K562 (cell line): Measurements from ENCODE around the gene DYNLT4. TPM values are rescaled to one million over a fixed set of nuclear protein-coding genes. Genes with fewer than 3 reads are reported as not detected.
A peak's percentile ranks its signal among the peaks of the same experiment; 100 is the strongest.
"Not testable (repeated sequence)": the region's sequence is repeated elsewhere in the genome, so short reads cannot be mapped to it uniquely, and the experiment has no call there.

ENCODE experiments used
- ATAC-seq: fragments of 200-7000 bp; cut with Tn5 transposase; 3 replicates; pipeline ENCODE4 v1.9.1; 2020; ENCODE audit warnings: moderate library complexity
- BruUV-seq: library from RNA; stranded (reverse); fragments of 400-500 nt; replicated peaks from 2 replicates; lab custom pipeline; 2021; lab: Mats Ljungman, UMichigan
- CTCF ChIA-PET: fragments of 300-600 bp; formaldehyde crosslinking; extraction: SDS; loops from one replicate; lab custom pipeline; 2021; ENCODE audit warnings: low intra/inter-chr PET ratio; lab: Yijun Ruan, JAX
- POLR2A ChIA-PET: fragments of 300-600, 350-650 bp; sonication (Branson Sonifier 250); formaldehyde crosslinking; extraction: SDS; loops from one replicate; lab custom pipeline; 2021; ENCODE audit warnings: antibody characterized with exemption, inconsistent platforms; lab: Yijun Ruan, JAX
- DNase-seq, 4 experiments: peaks; one replicate each; pipeline versions ENCODE4 v3.0.0 to v3.0.0-alpha.2; 2011 to 2018; ENCODE audit warnings: low spot score in 3 of 4, mixed read lengths in 3 of 4; ENCODE audit errors: extremely low read depth in 1 of 4
- FAIRE-seq: peaks from 2 replicates; lab custom pipeline; 2011; peaks lifted over from hg19 to GRCh38; lab: Jason Lieb, UNC
- H2AFZ ChIP-seq: 2 replicates; pipeline ENCODE4 v1.6.0; 2011; ENCODE audit warnings: low read depth, low read length, control low read depth, inconsistent platforms
- H3K27ac ChIP-seq: fragments of 200-600 bp; 3 replicates; pipeline ENCODE4 v1.8.0; 2011; ENCODE audit warnings: low read depth, mild to moderate bottlenecking, control low read depth, inconsistent platforms, low read length, moderate library complexity, mixed read lengths; ENCODE audit errors: extremely low read depth
- H3K27me3 ChIP-seq, 2 experiments: fragments of 300-600 bp in 1 of 2; 2 replicates in 1 of 2; 3 replicates in 1 of 2; pipeline versions ENCODE4 v1.6.0 to v1.8.0; 2011; ENCODE audit warnings: inconsistent platforms in 2 of 2, low read length in 2 of 2, mild to moderate bottlenecking in 1 of 2, mixed read lengths in 1 of 2, moderate library complexity in 1 of 2; ENCODE audit not compliant: control insufficient read depth in 2 of 2, insufficient read depth in 2 of 2
- H3K36me3 ChIP-seq: fragments of 300-600 bp; 3 replicates; pipeline ENCODE4 v1.8.0; 2011; ENCODE audit warnings: mild to moderate bottlenecking, low read length, inconsistent platforms; ENCODE audit not compliant: control insufficient read depth, insufficient read depth
- H3K4me1 ChIP-seq, 2 experiments: fragments of 200-600 bp in 1 of 2; replicated peaks in 1 of 2; 2 replicates in 1 of 2; 3 replicates in 1 of 2; pipeline versions ENCODE4 v1.5.1 to v1.8.0; 2011; ENCODE audit warnings: inconsistent platforms in 2 of 2, low read length in 2 of 2, mild to moderate bottlenecking in 1 of 2, mixed read lengths in 1 of 2, moderate library complexity in 1 of 2; ENCODE audit not compliant: control insufficient read depth in 2 of 2, insufficient read depth in 2 of 2
- H3K4me2 ChIP-seq: 2 replicates; pipeline ENCODE4 v1.6.1; 2011; ENCODE audit warnings: low read length, control low read depth, inconsistent platforms, mixed read lengths; ENCODE audit not compliant: insufficient read depth
- H3K4me3 ChIP-seq: fragments of 200-600 bp; sonication (generic), shearing (Covaris generic); 2 replicates; pipeline ENCODE4 v1.5.1; 2016; ENCODE audit warnings: control low read depth, inconsistent platforms
- H3K79me2 ChIP-seq: fragments of 200-600 bp; 3 replicates; pipeline ENCODE4 v1.8.0; 2011; ENCODE audit warnings: low read length, inconsistent platforms; ENCODE audit not compliant: control insufficient read depth, insufficient read depth
- H3K9ac ChIP-seq, 2 experiments: 2 replicates each; pipeline versions ENCODE4 v1.6.0 to v1.6.1; 2011; ENCODE audit warnings: low read depth in 2 of 2, low read length in 2 of 2, control low read depth in 1 of 2, inconsistent platforms in 1 of 2, mild to moderate bottlenecking in 1 of 2, mixed read lengths in 1 of 2; ENCODE audit not compliant: insufficient read depth in 1 of 2
- H3K9me1 ChIP-seq: one replicate; pipeline ENCODE4 v1.6.0; 2011; ENCODE audit warnings: inconsistent platforms, mild to moderate bottlenecking, low read length, moderate library complexity; ENCODE audit not compliant: control insufficient read depth, insufficient read depth
- H3K9me3 ChIP-seq: replicated peaks from 2 replicates; pipeline ENCODE4 v1.5.1; 2011; ENCODE audit warnings: low read depth, low read length, inconsistent platforms; ENCODE audit not compliant: control insufficient read depth, insufficient read depth
- H4K20me1 ChIP-seq: replicated peaks from 2 replicates; pipeline ENCODE4 v1.6.1; 2011; ENCODE audit warnings: low read length, inconsistent platforms, mixed read lengths; ENCODE audit not compliant: control insufficient read depth, insufficient read depth
- HBP1 ChIP-seq: fragments of 450-650 bp; formaldehyde crosslinking; IDR thresholded peaks from 2 replicates; pipeline ENCODE4 v1.4.0; 2022; ENCODE audit warnings: missing genetic modification characterization
- POLR2A ChIP-seq: fragments of 450-650 bp; conservative IDR thresholded peaks from 2 replicates; pipeline ENCODE4 v1.6.1; 2016
- POLR2B ChIP-seq: fragments of 450-650 bp; IDR thresholded peaks from 2 replicates; pipeline ENCODE4 v1.6.1; 2018; ENCODE audit warnings: low read depth; ENCODE audit not compliant: partially characterized antibody
- SUPT5H ChIP-seq: fragments of 450-650 bp; IDR thresholded peaks from 2 replicates; pipeline ENCODE4 v1.6.1; 2016
- WGBS: fragments of 100-300 bp; shearing (Covaris generic); methylation state at CpG from one replicate; pipeline ENCODE4 v1.1.6; 2016; ENCODE audit warnings: low coverage, mixed read lengths; ENCODE audit not compliant: insufficient coverage; ENCODE audit errors: missing lambda C conversion rate; 5-methylcytosine and 5-hydroxymethylcytosine counted together
- in situ Hi-C: fragments of 300-500 bp; cut with MboI; formaldehyde crosslinking; loops from 4 replicates; pipeline ENCODE4 v1.15.0; 2018; ENCODE audit warnings: inconsistent platforms, mixed read lengths
- intact Hi-C: fragments of 100-400 bp; cut with micrococcal nuclease; formaldehyde crosslinking; loops from 2 replicates; pipeline ENCODE4 v1.14.2; 2022
- polyA plus RNA-seq, 8 experiments: library from polyadenylated mRNA; depleted of rRNA in 4 of 8; stranded (reverse) in 5 of 8; unstranded in 3 of 8; fragments of >200 nt; fragmentation: Nextera tagmentation in 2 of 8; fragmentation: Illumina TruSeq in 1 of 8; extraction: Ambion mirVana in 2 of 8; extraction: Trizol in 1 of 8; gene quantifications; 2 replicates each; pipeline versions ENCODE4 v1.2.1 to v1.2.3, GENCODE V29; 2011 to 2014; ENCODE audit warnings: inconsistent platforms in 1 of 8, missing spikeins in 1 of 8
- total RNA-seq, 7 experiments: library from RNA; depleted of rRNA in 6 of 7; stranded (reverse); fragments of >200 nt in 6 of 7; fragmentation: Illumina TruSeq in 2 of 7; extraction: Trizol in 2 of 7; gene quantifications; 2 replicates each; pipeline versions ENCODE4 v1.2.1 to v1.2.3, GENCODE V29; 2011 to 2021; ENCODE audit warnings: low replicate concordance in 1 of 7

The DYNLT4 gene
- total and polyA plus RNA-seq, 9 of the 15 experiments (the other 6 are each of a cell fraction or from before 2014, with no cell fraction given) = 0.29 to 0.73 TPM; not detected in 7

- H3K9me1 ChIP-seq = not testable (repeated sequence)
Observed at GRCh38 chr1:44766421-44766820, 40.7 kb downstream of the DYNLT4 start.

More at GRCh38 chr1:44766421-44766820, 40.7 kb downstream of the DYNLT4 start:
- TF ChIP-seq POLR2B = peak; percentile 51
- TF ChIP-seq HBP1 (CRISPR knock-in tag) = 0 out of 2 replicates have a peak, but pooled peaks have one; percentile 18
- TF ChIP-seq POLR2A = peak; percentile 63
- TF ChIP-seq SUPT5H = peak; percentile 45; the same call in 1 of the 2 replicates
- H3K9ac ChIP-seq, H3K27ac ChIP-seq, H3K4me1 ChIP-seq, H3K79me2 ChIP-seq, FAIRE-seq, H2AFZ ChIP-seq, H3K27me3 ChIP-seq, H4K20me1 ChIP-seq, CTCF ChIA-PET, ATAC-seq, DNase-seq, intact Hi-C loops, in situ Hi-C loops, BruUV-seq, H3K4me3 ChIP-seq, H3K4me2 ChIP-seq, H3K9me3 ChIP-seq: not testable (repeated sequence)
- POLR2A ChIA-PET = interaction anchor here (0.6 to 3.8 kb wide), 15 partner anchors 10 to 1538 kb away, joined by 3 to 77 read pairs (median 6); partner anchors contain the start of genes RNU5D-1 and RPS8
- 86% methylated on average over 6 of the region's 6 CpGs for WGBS
- peaks cover 67% of the 10 kb centered on the region for H3K36me3 ChIP-seq
